Nephron (organoid): ENCODE results near the gene SSPN.

Source experiments
- H3K27ac Mint-ChIP-seq, 3 experiments: 2 replicates each; pipeline ENCODE4 v1.8.0; 2020; ENCODE audit warnings: mixed read lengths in 3 of 3, mild to moderate bottlenecking in 2 of 3, moderate library complexity in 1 of 3
- H3K27me3 Mint-ChIP-seq: 2 replicates; pipeline ENCODE4 v1.8.0; 2021; ENCODE audit warnings: low read depth, mild to moderate bottlenecking, moderate library complexity, mixed read lengths
- H3K36me3 Mint-ChIP-seq: 2 replicates; pipeline ENCODE4 v1.8.0; 2020; ENCODE audit warnings: low read depth, mixed read lengths
- H3K4me1 Mint-ChIP-seq: 2 replicates; pipeline ENCODE4 v1.8.0; 2020; ENCODE audit warnings: mixed read lengths
- H3K4me3 Mint-ChIP-seq, 3 experiments: 2 replicates each; pipeline ENCODE4 v1.8.0; 2020; ENCODE audit warnings: mild to moderate bottlenecking in 3 of 3, mixed read lengths in 3 of 3, moderate library complexity in 2 of 3
- H3K9me3 Mint-ChIP-seq: 2 replicates; pipeline ENCODE4 v1.8.0; 2020; ENCODE audit warnings: mixed read lengths
- CTCF ChIP-seq, 3 experiments: fragments of 200-600 bp; sonication (generic); IDR thresholded peaks; one replicate each; pipeline ENCODE4 v1.5.0; 2021; ENCODE audit warnings: antibody characterized with exemption in 3 of 3; ENCODE audit not compliant: unreplicated experiment in 3 of 3

SSPN gene

GRCh38 chr12:26153421-26154154 lies 41.8 kb upstream of the SSPN start:
- Mint-ChIP-seq H3K27ac (no peak overlapping the region), H3K4me1 (no peaks in the 10 kb centered on the region), H3K4me3 (no peak overlapping the region), H3K27me3 (peaks cover 3% of the 10 kb centered on the region), H3K9me3 (no peaks in the 10 kb centered on the region), H3K36me3 (no peaks in the 10 kb centered on the region)
- TF ChIP-seq CTCF (IDR thresholded peaks at IDR 0.05; ENCODE audit: unreplicated experiment in 3 of 3), result no peak

- peak overlapping the region in 1 of 3 experiments; percentile 59 for H3K27ac Mint-ChIP-seq
- H3K36me3 Mint-ChIP-seq, result no peaks in the 10 kb centered on the region
- H3K27me3 Mint-ChIP-seq, result peaks cover 3% of the 10 kb centered on the region
- H3K4me1 Mint-ChIP-seq, result no peaks in the 10 kb centered on the region
- no peaks in the 10 kb centered on the region for H3K9me3 Mint-ChIP-seq
- TF ChIP-seq CTCF (IDR thresholded peaks at IDR 0.05; ENCODE audit: unreplicated experiment in 3 of 3), result no peak
- no peak overlapping the region for H3K4me3 Mint-ChIP-seq
Measured at GRCh38 chr12:26156201-26156871, 39.0 kb upstream of the SSPN start.

DNA sequence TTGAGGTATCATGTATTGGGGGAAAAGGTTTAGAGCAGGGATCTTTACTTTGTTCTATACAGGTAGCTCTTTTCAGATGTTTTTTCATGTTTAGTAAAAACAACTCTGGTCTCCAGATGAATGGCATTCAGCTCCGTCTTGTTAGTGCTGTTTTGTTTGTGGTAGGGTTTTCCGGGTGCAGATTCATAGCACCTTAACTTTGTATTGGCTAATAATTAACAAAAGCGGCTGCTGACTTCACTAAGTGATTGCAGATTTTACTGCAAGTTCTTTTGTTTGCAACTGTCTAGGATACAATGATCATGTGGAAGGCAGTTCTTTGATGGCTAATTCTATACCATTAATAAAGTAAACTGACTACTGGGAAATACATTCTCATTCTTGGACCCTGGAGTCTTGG lies 38.4 kb upstream of the SSPN start:
- Mint-ChIP-seq H3K4me1 (no peaks in the 10 kb centered on the region), H3K9me3 (no peaks in the 10 kb centered on the region), H3K4me3 (no peak overlapping the region), H3K27me3 (peaks cover 3% of the 10 kb centered on the region), H3K27ac (peak overlapping the region in 1 of 3 experiments; percentile 59), H3K36me3 (no peaks in the 10 kb centered on the region)
- TF ChIP-seq CTCF (IDR thresholded peaks at IDR 0.05; ENCODE audit: unreplicated experiment in 3 of 3), result no peak

GRCh38 chr12:26158078-26158764 lies 37.2 kb upstream of the SSPN start:
- no peaks in the 10 kb centered on the region for H3K9me3 Mint-ChIP-seq
- H3K4me3 Mint-ChIP-seq, result no peak overlapping the region
- no peaks in the 10 kb centered on the region for H3K36me3 Mint-ChIP-seq
- TF ChIP-seq CTCF (IDR thresholded peaks at IDR 0.05; ENCODE audit: unreplicated experiment in 3 of 3), result no peak
- no peak overlapping the region for H3K27ac Mint-ChIP-seq
- no peaks in the 10 kb centered on the region for H3K4me1 Mint-ChIP-seq
- peaks cover 3% of the 10 kb centered on the region for H3K27me3 Mint-ChIP-seq

DNA sequence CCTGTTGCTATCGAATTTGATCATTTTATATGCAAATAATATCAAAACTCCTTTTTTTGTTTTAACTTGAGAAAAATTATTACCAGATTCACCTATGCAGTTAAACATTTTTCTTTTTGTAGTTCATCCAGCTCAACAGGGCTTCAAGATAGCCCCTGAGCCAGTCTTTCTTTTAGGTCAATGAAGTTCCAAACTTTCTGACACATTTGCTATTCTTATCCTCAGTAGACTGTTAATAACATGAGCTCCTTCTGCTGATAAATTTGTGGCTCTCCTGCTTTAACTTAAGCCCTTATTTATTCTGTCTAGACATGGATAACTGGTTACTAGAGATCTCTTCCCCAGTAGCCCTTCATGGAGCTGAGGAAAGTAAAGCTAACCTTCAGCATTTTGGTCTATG lies 33.2 kb upstream of the SSPN start:
- Mint-ChIP-seq H3K27ac (no peak overlapping the region), H3K9me3 (no peaks in the 10 kb centered on the region), H3K36me3 (no peaks in the 10 kb centered on the region), H3K27me3 (peaks cover 6% of the 10 kb centered on the region), H3K4me3 (no peak overlapping the region), H3K4me1 (no peaks in the 10 kb centered on the region)
- TF ChIP-seq CTCF (IDR thresholded peaks at IDR 0.05; ENCODE audit: unreplicated experiment in 3 of 3), result no peak
